ENCODE results near the gene ARHGEF12.

DNA sequence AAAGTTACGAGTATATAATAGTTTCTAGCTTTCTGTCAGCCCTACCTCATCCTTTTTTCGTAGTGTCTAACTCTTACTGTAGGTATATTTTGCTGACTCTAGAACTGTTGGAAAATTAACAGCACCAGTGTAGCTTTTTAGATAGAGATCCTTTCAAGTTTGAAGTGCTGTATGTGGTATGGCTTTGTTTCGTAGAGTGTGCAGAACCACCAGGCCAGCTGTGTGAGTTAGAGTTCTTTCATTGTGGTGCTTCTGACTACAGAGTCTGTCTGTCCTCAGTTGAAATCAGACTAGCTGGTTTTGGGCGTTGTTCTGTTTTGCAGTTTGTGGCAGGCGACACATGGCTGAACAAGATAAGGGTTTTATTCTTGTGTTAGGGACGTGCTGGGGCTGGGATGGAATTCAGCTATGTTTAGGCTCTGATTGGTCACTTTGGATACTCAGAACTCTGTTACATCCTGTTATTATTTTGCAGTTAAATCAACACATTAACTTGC lies 3.2 kb downstream of the ARHGEF12 start:
- TF ChIP-seq, protein P1, sequence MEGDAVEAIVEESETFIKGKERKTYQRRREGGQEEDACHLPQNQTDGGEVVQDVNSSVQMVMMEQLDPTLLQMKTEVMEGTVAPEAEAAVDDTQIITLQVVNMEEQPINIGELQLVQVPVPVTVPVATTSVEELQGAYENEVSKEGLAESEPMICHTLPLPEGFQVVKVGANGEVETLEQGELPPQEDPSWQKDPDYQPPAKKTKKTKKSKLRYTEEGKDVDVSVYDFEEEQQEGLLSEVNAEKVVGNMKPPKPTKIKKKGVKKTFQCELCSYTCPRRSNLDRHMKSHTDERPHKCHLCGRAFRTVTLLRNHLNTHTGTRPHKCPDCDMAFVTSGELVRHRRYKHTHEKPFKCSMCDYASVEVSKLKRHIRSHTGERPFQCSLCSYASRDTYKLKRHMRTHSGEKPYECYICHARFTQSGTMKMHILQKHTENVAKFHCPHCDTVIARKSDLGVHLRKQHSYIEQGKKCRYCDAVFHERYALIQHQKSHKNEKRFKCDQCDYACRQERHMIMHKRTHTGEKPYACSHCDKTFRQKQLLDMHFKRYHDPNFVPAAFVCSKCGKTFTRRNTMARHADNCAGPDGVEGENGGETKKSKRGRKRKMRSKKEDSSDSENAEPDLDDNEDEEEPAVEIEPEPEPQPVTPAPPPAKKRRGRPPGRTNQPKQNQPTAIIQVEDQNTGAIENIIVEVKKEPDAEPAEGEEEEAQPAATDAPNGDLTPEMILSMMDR (IDR thresholded peaks at IDR 0.05), result no peak
- no peak for TF ChIP-seq EZH2 (IDR thresholded peaks at IDR 0.05; ENCODE audit: borderline replicate concordance, insufficient read depth, low read depth, low read length, poor library complexity, severe bottlenecking)
